RWPE2 (cell line): Measurements from ENCODE around the gene ATN1.
A peak's percentile ranks its signal among the peaks of the same experiment; 100 is the strongest.

Source experiments
- ATAC-seq: fragments of 200-7000 bp; cut with Tn5 transposase; 3 replicates; pipeline ENCODE4 v1.9.1; 2021; ENCODE audit warnings: low read depth
- DNase-seq: peaks from one replicate; pipeline ENCODE4 v3.0.0-alpha.2; 2020; ENCODE audit warnings: low spot score
- H3K27ac ChIP-seq: fragments of 450-650 bp; 2 replicates; pipeline ENCODE4 v1.5.1; 2017; ENCODE audit warnings: mild to moderate bottlenecking; ENCODE audit not compliant: poor library complexity, severe bottlenecking
- H3K27me3 ChIP-seq: fragments of 250-450 bp; sonication (Bioruptor Pico); 2 replicates; pipeline ENCODE4 v1.5.1; 2021; ENCODE audit warnings: mild to moderate bottlenecking, moderate library complexity; ENCODE audit not compliant: insufficient read depth, poor library complexity, severe bottlenecking
- H3K36me3 ChIP-seq: fragments of 250-450 bp; sonication (Bioruptor Pico); 2 replicates; pipeline ENCODE4 v1.5.1; 2020; ENCODE audit warnings: low read depth, mild to moderate bottlenecking, moderate library complexity
- H3K4me1 ChIP-seq: fragments of 250-450 bp; sonication (Bioruptor Pico); 2 replicates; pipeline ENCODE4 v1.5.1; 2021; ENCODE audit warnings: mild to moderate bottlenecking, moderate library complexity; ENCODE audit not compliant: insufficient read depth, poor library complexity, severe bottlenecking
- H3K4me3 ChIP-seq: fragments of 250-450 bp; sonication (Bioruptor Pico); 2 replicates; pipeline ENCODE4 v1.5.1; 2021; ENCODE audit warnings: mild to moderate bottlenecking, moderate library complexity; ENCODE audit not compliant: severe bottlenecking
- H3K9me3 ChIP-seq: fragments of 250-450 bp; sonication (Bioruptor Pico); 2 replicates; pipeline ENCODE4 v1.5.1; 2021; ENCODE audit warnings: mild to moderate bottlenecking, moderate library complexity; ENCODE audit not compliant: severe bottlenecking
- CTCF ChIP-seq: fragments of 450-650 bp; IDR thresholded peaks from one replicate; pipeline ENCODE4 v1.5.1; 2017; ENCODE audit warnings: mild to moderate bottlenecking, moderate library complexity; ENCODE audit not compliant: poor library complexity, severe bottlenecking

The ATN1 gene

GRCh38 chr12:6946033-6946919 is 18.5 kb downstream of the ATN1 start:
- peaks cover 8% of the 10 kb centered on the region for H3K36me3 ChIP-seq
- DNase-seq (peak; percentile 98), ATAC-seq (peak; percentile 79)
- no peaks in the 10 kb centered on the region for H3K9me3 ChIP-seq
- peak overlapping the region; percentile 96 for H3K27ac ChIP-seq
- H3K4me1 ChIP-seq = peaks cover 16% of the 10 kb centered on the region
- H3K27me3 ChIP-seq = no peaks in the 10 kb centered on the region
- no peak for TF ChIP-seq CTCF
- peak overlapping the region; percentile 42 for H3K4me3 ChIP-seq

DNA sequence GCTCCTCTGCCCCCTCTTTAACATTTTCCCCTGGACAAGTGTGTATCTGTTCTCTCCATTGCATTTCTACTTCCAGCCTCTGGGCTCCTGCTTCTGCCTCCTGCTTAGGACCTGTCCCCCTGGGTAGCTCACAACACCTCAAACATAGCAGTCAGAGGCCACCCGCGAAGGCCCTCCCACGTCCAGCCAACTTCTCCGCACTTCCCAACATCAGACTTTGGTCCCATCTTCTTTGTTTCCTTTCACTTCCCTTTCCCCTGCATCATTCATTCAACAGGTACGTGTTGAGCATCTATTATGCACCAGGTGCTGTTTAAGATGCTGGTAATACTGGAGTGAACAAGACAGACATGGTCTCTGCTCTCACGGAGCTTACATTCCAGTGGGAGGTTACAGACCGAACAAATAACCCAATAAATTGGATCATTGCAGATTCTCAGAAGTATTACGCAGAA is 19.2 kb downstream of the ATN1 start:
- no peaks in the 10 kb centered on the region for H3K9me3 ChIP-seq
- no peaks in the 10 kb centered on the region for H3K27me3 ChIP-seq
- H3K4me3 ChIP-seq = peak overlapping the region; percentile 42
- no peak for TF ChIP-seq CTCF
- peaks cover 16% of the 10 kb centered on the region for H3K4me1 ChIP-seq
- H3K36me3 ChIP-seq = peaks cover 8% of the 10 kb centered on the region
- H3K27ac ChIP-seq = peak overlapping the region; percentile 96
- DNase-seq (no peak), ATAC-seq (no peak)

- peaks cover 16% of the 10 kb centered on the region for H3K4me1 ChIP-seq
- H3K4me3 ChIP-seq = no peak overlapping the region
- H3K9me3 ChIP-seq = no peaks in the 10 kb centered on the region
- ATAC-seq (no peak), DNase-seq (no peak)
- H3K27me3 ChIP-seq = no peaks in the 10 kb centered on the region
- no peak overlapping the region for H3K27ac ChIP-seq
- TF ChIP-seq CTCF = no peak
- peaks cover 8% of the 10 kb centered on the region for H3K36me3 ChIP-seq
These were observed 19.9 kb downstream of the ATN1 start for GRCh38 chr12:6947615-6948014.

- H3K4me1 ChIP-seq = peaks cover 16% of the 10 kb centered on the region
- no peak for TF ChIP-seq CTCF
- H3K4me3 ChIP-seq = no peak overlapping the region
- ATAC-seq (no peak), DNase-seq (no peak)
- H3K9me3 ChIP-seq = no peaks in the 10 kb centered on the region
- peaks cover 8% of the 10 kb centered on the region for H3K36me3 ChIP-seq
- H3K27ac ChIP-seq = no peak overlapping the region
- H3K27me3 ChIP-seq = no peaks in the 10 kb centered on the region
These were observed 21.3 kb downstream of the ATN1 start for GRCh38 chr12:6948873-6949594.

DNA sequence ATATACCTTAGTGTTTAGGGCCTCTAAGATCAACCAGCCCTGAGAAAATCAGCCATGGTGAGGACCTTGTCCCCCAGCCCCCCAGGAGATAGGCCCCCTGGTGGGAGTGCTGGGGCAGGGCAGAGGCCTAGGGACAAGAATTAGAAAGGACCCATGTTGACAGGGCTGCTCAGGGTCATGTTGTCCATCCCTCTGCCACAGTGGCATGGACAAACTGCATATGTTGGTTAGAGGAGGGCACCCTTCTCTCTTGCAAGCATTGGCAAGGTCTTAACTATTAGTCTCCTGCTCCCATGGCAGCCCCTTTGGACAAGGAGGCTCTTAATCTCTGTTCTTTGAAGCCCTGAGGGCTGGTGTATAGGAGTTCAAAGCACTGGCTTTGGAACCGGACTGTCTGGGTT is 22.6 kb downstream of the ATN1 start:
- Histone ChIP-seq H3K27me3 (no peaks in the 10 kb centered on the region), H3K9me3 (no peaks in the 10 kb centered on the region), H3K36me3 (peaks cover 5% of the 10 kb centered on the region), H3K4me1 (peaks cover 10% of the 10 kb centered on the region), H3K27ac (no peak overlapping the region), H3K4me3 (no peak overlapping the region)
- TF ChIP-seq CTCF = no peak
- ATAC-seq = no peak
- DNase-seq = no peak
